ENCODE data around the gene ATP2A2. TPM values are rescaled to one million over a fixed set of nuclear protein-coding genes. Genes with fewer than 3 reads are reported as not detected.

The ATP2A2 gene
- total and polyA plus RNA-seq, 2 donors (not counting 1 experiment from before 2014, with no cell fraction given) = 35.3 to 68.2 TPM

DNA sequence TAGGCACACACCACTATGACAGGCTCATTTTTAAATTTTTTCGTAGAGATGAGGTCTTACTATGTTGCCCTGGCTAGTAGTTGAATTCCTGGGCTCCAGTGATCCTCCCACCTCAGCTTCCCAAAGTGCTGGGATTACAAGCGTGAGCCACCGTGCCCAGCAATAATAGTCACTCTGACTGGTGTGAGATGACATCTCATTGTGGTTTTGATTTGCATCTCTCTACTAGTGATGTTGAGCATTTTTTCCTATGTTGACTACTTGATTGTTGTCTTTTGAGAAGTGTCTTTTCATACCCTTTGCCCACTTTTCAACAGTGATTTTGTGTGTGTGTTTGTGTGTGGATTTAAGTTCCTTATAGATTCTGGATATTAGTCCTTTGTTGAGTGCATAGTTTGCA, 26.3 kb downstream of the ATP2A2 start:
- ATAC-seq (ENCODE audit: low read depth) (no peak), DNase-seq (no peak)
- Histone ChIP-seq H3K79me2 (ENCODE audit: control insufficient read depth, insufficient read depth, low read length) (peaks cover 96% of the 10 kb centered on the region), H3K4me3 (ENCODE audit: control extremely low read depth in 1 of 5, extremely low read depth in 1 of 5, insufficient read depth in 1 of 5, low read depth in 2 of 5, low read length in 4 of 5) (no peak overlapping the region), H4K20me1 (ENCODE audit: control insufficient read depth, insufficient read depth, low read length, poor library complexity, severe bottlenecking) (peaks cover 52% of the 10 kb centered on the region), H3K27me3 (replicated peaks in 1 of 4; ENCODE audit: control extremely low read depth in 1 of 4, control insufficient read depth in 3 of 4, insufficient read depth in 4 of 4, low read length in 3 of 4) (no peaks in the 10 kb centered on the region), H3K27ac (ENCODE audit: low read length in 2 of 2) (no peak overlapping the region), H3K9me3 (ENCODE audit: control extremely low read depth in 1 of 3, control insufficient read depth in 2 of 3, insufficient read depth in 1 of 3, low read length in 2 of 3) (no peaks in the 10 kb centered on the region), H3K36me3 (replicated peaks in 1 of 2; ENCODE audit: control extremely low read depth in 1 of 2, control insufficient read depth in 1 of 2, extremely low read depth in 1 of 2, insufficient read depth in 2 of 2, low read length in 1 of 2) (peaks cover 9 to 57% of the 10 kb centered on the region in 2 experiments), H2AFZ (ENCODE audit: insufficient read depth, low read depth, low read length, poor library complexity, severe bottlenecking) (no peak overlapping the region), H3K4me1 (ENCODE audit: control insufficient read depth in 2 of 2, insufficient read depth in 2 of 2, low read length in 2 of 2) (peaks cover 5 to 7% of the 10 kb centered on the region in 2 donors), H3K4me2 (replicated peaks; ENCODE audit: low read depth, low read length, poor library complexity, severe bottlenecking) (no peak overlapping the region), H3K9ac (ENCODE audit: low read length) (no peak overlapping the region)
- TF ChIP-seq EZH2 (IDR thresholded peaks at IDR 0.05; ENCODE audit: borderline replicate concordance, insufficient read depth, low read depth, low read length, poor library complexity, severe bottlenecking) = no peak
- TF ChIP-seq, protein P1, sequence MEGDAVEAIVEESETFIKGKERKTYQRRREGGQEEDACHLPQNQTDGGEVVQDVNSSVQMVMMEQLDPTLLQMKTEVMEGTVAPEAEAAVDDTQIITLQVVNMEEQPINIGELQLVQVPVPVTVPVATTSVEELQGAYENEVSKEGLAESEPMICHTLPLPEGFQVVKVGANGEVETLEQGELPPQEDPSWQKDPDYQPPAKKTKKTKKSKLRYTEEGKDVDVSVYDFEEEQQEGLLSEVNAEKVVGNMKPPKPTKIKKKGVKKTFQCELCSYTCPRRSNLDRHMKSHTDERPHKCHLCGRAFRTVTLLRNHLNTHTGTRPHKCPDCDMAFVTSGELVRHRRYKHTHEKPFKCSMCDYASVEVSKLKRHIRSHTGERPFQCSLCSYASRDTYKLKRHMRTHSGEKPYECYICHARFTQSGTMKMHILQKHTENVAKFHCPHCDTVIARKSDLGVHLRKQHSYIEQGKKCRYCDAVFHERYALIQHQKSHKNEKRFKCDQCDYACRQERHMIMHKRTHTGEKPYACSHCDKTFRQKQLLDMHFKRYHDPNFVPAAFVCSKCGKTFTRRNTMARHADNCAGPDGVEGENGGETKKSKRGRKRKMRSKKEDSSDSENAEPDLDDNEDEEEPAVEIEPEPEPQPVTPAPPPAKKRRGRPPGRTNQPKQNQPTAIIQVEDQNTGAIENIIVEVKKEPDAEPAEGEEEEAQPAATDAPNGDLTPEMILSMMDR (IDR thresholded peaks at IDR 0.05) = no peak
- 80% methylated on average over 1 of the region's 3 CpGs for WGBS (ENCODE audit: insufficient coverage)
- Mint-ChIP-seq H3K9me3 (ENCODE audit: insufficient read depth) (no peaks in the 10 kb centered on the region), H3K27ac (peak overlapping the region; percentile 39), H3K4me1 (peaks cover 23% of the 10 kb centered on the region), H3K4me3 (no peak overlapping the region), H3K27me3 (no peaks in the 10 kb centered on the region)
- intact Hi-C loops (cut with micrococcal nuclease) = no loop called here
- POLR2A ChIA-PET = no interaction called here
- CTCF ChIA-PET = interaction anchor here (0.6 kb wide), 1 partner anchor 207 kb away, joined by 3 read pairs; no protein-coding TSS in a partner anchor

DNA sequence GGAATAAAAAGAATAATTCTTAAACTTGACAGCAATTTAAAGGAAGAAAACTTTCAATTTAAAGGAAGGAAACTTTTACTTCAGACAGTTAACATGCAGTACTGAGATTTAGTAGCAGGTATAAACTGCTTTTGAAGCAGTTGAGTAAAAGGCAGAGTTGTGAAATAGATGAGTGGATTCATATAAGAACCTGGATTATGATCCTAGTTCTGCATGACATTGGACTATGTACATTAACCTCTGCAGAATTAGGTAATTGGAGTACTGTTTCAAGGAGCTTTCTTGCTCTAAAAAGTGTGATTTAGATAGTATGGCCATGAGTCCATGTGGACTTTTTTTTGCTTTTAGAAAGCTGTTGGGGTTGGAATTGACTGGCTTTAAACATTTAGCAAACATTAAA, 29.7 kb downstream of the ATP2A2 start:
- peaks cover 47% of the 10 kb centered on the region for H4K20me1 ChIP-seq (ENCODE audit: control insufficient read depth, insufficient read depth, low read length, poor library complexity, severe bottlenecking)
- no peak overlapping the region for H3K27ac ChIP-seq (ENCODE audit: low read length in 2 of 2)
- Mint-ChIP-seq H3K9me3 (ENCODE audit: insufficient read depth) (no peaks in the 10 kb centered on the region), H3K27me3 (no peaks in the 10 kb centered on the region), H3K27ac (no peak overlapping the region), H3K4me3 (no peak overlapping the region), H3K4me1 (peaks cover 26% of the 10 kb centered on the region)
- H3K36me3 ChIP-seq (replicated peaks in 1 of 2; ENCODE audit: control extremely low read depth in 1 of 2, control insufficient read depth in 1 of 2, extremely low read depth in 1 of 2, insufficient read depth in 2 of 2, low read length in 1 of 2) = peaks cover 4 to 31% of the 10 kb centered on the region in 2 experiments
- H3K9me3 ChIP-seq (ENCODE audit: control extremely low read depth in 1 of 3, control insufficient read depth in 2 of 3, insufficient read depth in 1 of 3, low read length in 2 of 3) = no peaks in the 10 kb centered on the region
- H3K4me1 ChIP-seq (ENCODE audit: control insufficient read depth in 2 of 2, insufficient read depth in 2 of 2, low read length in 2 of 2) = peaks cover 5 to 7% of the 10 kb centered on the region in 2 donors
- H3K9ac ChIP-seq (ENCODE audit: low read length) = no peak overlapping the region
- no peak overlapping the region for H3K4me3 ChIP-seq (ENCODE audit: control extremely low read depth in 1 of 5, extremely low read depth in 1 of 5, insufficient read depth in 1 of 5, low read depth in 2 of 5, low read length in 4 of 5)
- CTCF ChIA-PET = no interaction called here
- DNase-seq (no peak), ATAC-seq (ENCODE audit: low read depth) (no peak)
- H3K4me2 ChIP-seq (replicated peaks; ENCODE audit: low read depth, low read length, poor library complexity, severe bottlenecking) = no peak overlapping the region
- H3K79me2 ChIP-seq (ENCODE audit: control insufficient read depth, insufficient read depth, low read length) = peaks cover 85% of the 10 kb centered on the region
- POLR2A ChIA-PET = no interaction called here
- H2AFZ ChIP-seq (ENCODE audit: insufficient read depth, low read depth, low read length, poor library complexity, severe bottlenecking) = no peak overlapping the region
- intact Hi-C loops (cut with micrococcal nuclease) = no loop called here
- H3K27me3 ChIP-seq (replicated peaks in 1 of 4; ENCODE audit: control extremely low read depth in 1 of 4, control insufficient read depth in 3 of 4, insufficient read depth in 4 of 4, low read length in 3 of 4) = no peaks in the 10 kb centered on the region
- TF ChIP-seq, protein P1 (IDR thresholded peaks at IDR 0.05) = no peak
- no peak for TF ChIP-seq EZH2 (IDR thresholded peaks at IDR 0.05; ENCODE audit: borderline replicate concordance, insufficient read depth, low read depth, low read length, poor library complexity, severe bottlenecking)

Data from B cell (primary cell).